Neural progenitor cell (in vitro differentiated cells): ENCODE measurements around the gene TRIM15.

Experiments
- CTCF ChIP-seq: fragments of 200-600 bp; sonication (generic); IDR thresholded peaks from 2 replicates; pipeline ENCODE4 v1.5.1; 2017; ENCODE audit warnings: antibody characterized with exemption, mild to moderate bottlenecking
- EZH2phosphoT487 ChIP-seq: fragments of 200-600 bp; sonication (generic); IDR thresholded peaks from 2 replicates; pipeline ENCODE4 v1.6.1; 2017; ENCODE audit warnings: antibody characterized with exemption

- TF ChIP-seq CTCF (no peak), EZH2phosphoT487 (no peak)
These were observed 9.3 kb upstream of the TRIM15 start for GRCh38 chr6:30154061-30154460.
